Measurements from ENCODE around the gene IL1RL2. TPM values are rescaled to one million over a fixed set of nuclear protein-coding genes. Genes with fewer than 3 reads are reported as not detected.
A peak's percentile ranks its signal among the peaks of the same experiment; 100 is the strongest.

The IL1RL2 gene
- total and polyA plus RNA-seq, 2 donors from 2014 or later = 1.4 to 1.8 TPM

DNA sequence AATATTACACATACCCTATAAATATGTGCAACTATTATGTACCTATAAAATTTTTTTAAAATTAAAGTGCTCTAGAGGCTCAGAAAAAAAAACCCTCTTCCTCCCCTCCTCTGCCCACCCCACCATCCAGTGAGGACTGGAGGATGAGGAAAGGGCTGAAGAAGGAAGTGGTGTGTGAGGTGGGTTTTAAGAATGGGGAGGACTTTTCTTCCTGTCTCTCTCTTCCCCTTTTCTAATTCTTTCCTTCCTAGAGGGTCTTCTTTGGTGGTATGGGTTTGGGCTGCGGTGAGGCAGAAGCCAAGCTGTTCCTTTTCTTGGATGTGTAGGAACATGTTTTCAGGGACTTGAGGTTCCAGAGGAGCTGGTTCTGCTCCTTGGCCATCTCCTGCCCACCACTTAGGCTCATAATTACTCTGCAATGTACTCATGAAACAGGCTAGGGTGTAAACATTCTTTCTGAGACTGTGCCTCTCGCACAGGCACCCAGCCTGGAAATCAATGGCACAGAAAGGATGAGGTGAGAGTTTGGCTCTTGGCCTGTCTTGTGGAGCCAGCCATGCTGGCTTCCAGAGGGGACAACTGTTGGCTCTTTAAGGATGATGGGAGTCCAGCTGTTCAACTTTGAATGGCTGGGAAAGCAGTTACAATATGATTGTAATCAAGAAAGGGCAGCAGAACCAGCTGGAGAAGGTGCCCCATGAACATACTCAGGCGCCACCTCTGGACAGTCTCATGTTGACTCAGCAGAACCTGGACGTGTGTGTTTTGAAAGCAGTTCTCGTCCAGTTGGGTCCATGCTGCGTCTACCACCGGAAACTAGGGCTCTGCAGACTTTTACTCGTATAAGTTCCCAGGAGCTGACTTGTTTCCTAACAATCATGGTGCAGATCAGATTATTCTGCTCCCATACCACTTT, 38.3 kb downstream of the IL1RL2 start:
- FAIRE-seq (no peak), DNase-seq (no peak)
- TF ChIP-seq, protein P1, sequence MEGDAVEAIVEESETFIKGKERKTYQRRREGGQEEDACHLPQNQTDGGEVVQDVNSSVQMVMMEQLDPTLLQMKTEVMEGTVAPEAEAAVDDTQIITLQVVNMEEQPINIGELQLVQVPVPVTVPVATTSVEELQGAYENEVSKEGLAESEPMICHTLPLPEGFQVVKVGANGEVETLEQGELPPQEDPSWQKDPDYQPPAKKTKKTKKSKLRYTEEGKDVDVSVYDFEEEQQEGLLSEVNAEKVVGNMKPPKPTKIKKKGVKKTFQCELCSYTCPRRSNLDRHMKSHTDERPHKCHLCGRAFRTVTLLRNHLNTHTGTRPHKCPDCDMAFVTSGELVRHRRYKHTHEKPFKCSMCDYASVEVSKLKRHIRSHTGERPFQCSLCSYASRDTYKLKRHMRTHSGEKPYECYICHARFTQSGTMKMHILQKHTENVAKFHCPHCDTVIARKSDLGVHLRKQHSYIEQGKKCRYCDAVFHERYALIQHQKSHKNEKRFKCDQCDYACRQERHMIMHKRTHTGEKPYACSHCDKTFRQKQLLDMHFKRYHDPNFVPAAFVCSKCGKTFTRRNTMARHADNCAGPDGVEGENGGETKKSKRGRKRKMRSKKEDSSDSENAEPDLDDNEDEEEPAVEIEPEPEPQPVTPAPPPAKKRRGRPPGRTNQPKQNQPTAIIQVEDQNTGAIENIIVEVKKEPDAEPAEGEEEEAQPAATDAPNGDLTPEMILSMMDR (IDR thresholded peaks at IDR 0.05; ENCODE audit: borderline replicate concordance, extremely low read depth, insufficient read depth) = no peak
- H3K4me1 ChIP-seq (ENCODE audit: control insufficient read depth in 2 of 3, insufficient read depth in 2 of 3, low read depth in 1 of 3, low read length in 3 of 3) = peaks cover 11 to 20% (median 13%) of the 10 kb centered on the region in 3 donors
- H3K36me3 ChIP-seq (ENCODE audit: control insufficient read depth in 2 of 3, insufficient read depth in 3 of 3, low read length in 3 of 3) = no peaks in the 10 kb centered on the region
- intact Hi-C loops (cut with DNase I) = no loop called here
- H3K9ac ChIP-seq (ENCODE audit: low read length in 3 of 3) = no peak overlapping the region
- H3K4me3 ChIP-seq (ENCODE audit: low read length in 3 of 3) = no peak overlapping the region
- H3K27me3 ChIP-seq (ENCODE audit: control insufficient read depth, insufficient read depth, low read length) = no peaks in the 10 kb centered on the region
- peak overlapping the region in 1 of 2 donors; percentile 56 for H3K27ac ChIP-seq (ENCODE audit: low read depth in 2 of 2, low read length in 2 of 2)
- no peaks in the 10 kb centered on the region for H3K9me3 ChIP-seq (ENCODE audit: control insufficient read depth in 2 of 3, insufficient read depth in 1 of 3, low read length in 3 of 3)

DNA sequence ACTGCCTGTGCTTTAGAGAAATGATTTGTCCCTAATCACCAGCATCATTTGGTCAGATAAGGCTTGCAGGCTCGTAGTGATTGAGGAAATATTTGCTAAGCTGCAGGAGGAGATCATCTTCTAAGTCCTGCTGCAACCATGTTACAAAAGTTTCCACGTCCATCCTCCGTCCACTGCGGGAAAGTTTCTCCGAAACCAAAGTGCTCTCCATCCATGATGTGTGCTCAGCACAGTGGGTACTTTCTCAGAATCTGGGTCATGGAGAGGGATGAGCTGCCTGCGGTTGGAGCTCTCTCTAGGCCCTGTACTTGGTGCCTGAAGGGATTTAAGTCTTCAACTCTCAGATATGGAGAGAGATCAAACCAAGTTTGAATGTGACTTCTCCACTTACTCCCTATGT, 39.3 kb downstream of the IL1RL2 start:
- no peaks in the 10 kb centered on the region for H3K27me3 ChIP-seq (ENCODE audit: control insufficient read depth, insufficient read depth, low read length)
- peak overlapping the region; percentile 94 to 97 for H3K27ac ChIP-seq (ENCODE audit: low read depth in 2 of 2, low read length in 2 of 2)
- DNase-seq = no peak
- H3K4me1 ChIP-seq (ENCODE audit: control insufficient read depth in 2 of 3, insufficient read depth in 2 of 3, low read depth in 1 of 3, low read length in 3 of 3) = peaks cover 11 to 20% (median 13%) of the 10 kb centered on the region in 3 donors
- TF ChIP-seq, protein P1 (IDR thresholded peaks at IDR 0.05; ENCODE audit: borderline replicate concordance, extremely low read depth, insufficient read depth) = no peak
- intact Hi-C loops (cut with DNase I) = no loop called here
- H3K36me3 ChIP-seq (ENCODE audit: control insufficient read depth in 2 of 3, insufficient read depth in 3 of 3, low read length in 3 of 3) = no peaks in the 10 kb centered on the region
- no peaks in the 10 kb centered on the region for H3K9me3 ChIP-seq (ENCODE audit: control insufficient read depth in 2 of 3, insufficient read depth in 1 of 3, low read length in 3 of 3)
- peak overlapping the region in 1 of 3 donors; percentile 70 for H3K9ac ChIP-seq (ENCODE audit: low read length in 3 of 3)
- FAIRE-seq = no peak
- no peak overlapping the region for H3K4me3 ChIP-seq (ENCODE audit: low read length in 3 of 3)

DNA sequence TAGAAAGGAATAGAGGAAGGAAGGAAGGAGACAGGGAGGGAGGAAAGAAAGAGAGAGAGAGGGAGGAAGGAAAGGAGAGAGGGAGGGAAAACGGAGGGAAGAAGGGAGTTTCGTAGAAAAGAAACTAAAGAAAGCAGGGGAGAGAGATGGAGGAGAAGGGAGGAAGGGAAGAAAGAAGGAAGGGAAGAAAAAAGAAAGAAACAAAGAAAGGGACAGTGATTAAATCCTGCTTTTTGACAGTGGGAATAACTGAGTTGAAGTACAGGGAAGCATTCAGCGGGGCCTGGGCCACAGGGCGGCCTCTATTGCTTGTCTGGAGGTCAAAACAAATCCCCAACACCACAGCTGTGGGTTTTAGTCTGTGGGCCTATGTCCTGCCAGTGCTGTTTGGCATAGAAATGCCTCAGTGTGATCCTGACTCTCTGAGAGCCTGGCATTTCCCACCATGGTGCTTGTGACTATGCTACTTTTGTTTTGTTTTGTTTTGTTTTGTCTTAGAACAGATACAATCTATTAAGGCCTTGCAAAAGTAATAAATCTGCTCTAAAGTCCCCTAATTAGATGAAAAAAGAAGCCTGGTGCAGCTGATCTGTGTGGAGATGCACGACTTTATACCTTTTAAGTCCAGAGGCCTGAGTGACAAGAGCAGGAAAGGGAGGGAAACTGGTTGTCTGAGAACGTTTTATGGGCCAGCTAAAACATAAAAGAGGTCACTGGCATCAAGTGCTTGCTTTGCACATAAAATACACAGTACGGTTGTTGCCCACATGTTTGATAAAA, 40.0 kb downstream of the IL1RL2 start:
- FAIRE-seq (no peak), DNase-seq (peak in 3 of 5 donors; percentile 29 to 88 (median 79))
- Histone ChIP-seq H3K27ac (ENCODE audit: low read depth in 2 of 2, low read length in 2 of 2) (peak overlapping the region; percentile 94 to 97), H3K9ac (ENCODE audit: low read length in 3 of 3) (peak overlapping the region in 2 of 3 donors; percentile 22 to 70), H3K36me3 (ENCODE audit: control insufficient read depth in 2 of 3, insufficient read depth in 3 of 3, low read length in 3 of 3) (no peaks in the 10 kb centered on the region), H3K4me1 (ENCODE audit: control insufficient read depth in 2 of 3, insufficient read depth in 2 of 3, low read depth in 1 of 3, low read length in 3 of 3) (peaks cover 11 to 20% (median 13%) of the 10 kb centered on the region in 3 donors), H3K27me3 (ENCODE audit: control insufficient read depth, insufficient read depth, low read length) (no peaks in the 10 kb centered on the region), H3K4me3 (ENCODE audit: low read length in 3 of 3) (peak overlapping the region in 1 of 3 donors; percentile 26), H3K9me3 (ENCODE audit: control insufficient read depth in 2 of 3, insufficient read depth in 1 of 3, low read length in 3 of 3) (no peaks in the 10 kb centered on the region)
- TF ChIP-seq, protein P1 (IDR thresholded peaks at IDR 0.05; ENCODE audit: borderline replicate concordance, extremely low read depth, insufficient read depth) = no peak
- intact Hi-C loops (cut with DNase I) = no loop called here

Data from kidney (tissue), 14 donors.